H1 (cell line): ENCODE data around the gene ZNF100. TPM values are rescaled to one million over a fixed set of nuclear protein-coding genes. Genes with fewer than 3 reads are reported as not detected.
"Not testable (repeated sequence)": the region's sequence is repeated elsewhere in the genome, so short reads cannot be mapped to it uniquely, and the experiment has no call there.

Source experiments
- CTCF ChIA-PET: fragments of 300-600 bp; sonication (Branson Sonifier 250); formaldehyde crosslinking; loops from one replicate; lab custom pipeline; 2021; ENCODE audit not compliant: partially characterized antibody; lab: Charles Lee
- POLR2A ChIA-PET: fragments of 300-600 bp; sonication (Branson Sonifier 250); formaldehyde crosslinking; loops from one replicate; lab custom pipeline; 2021; ENCODE audit warnings: inconsistent platforms; ENCODE audit not compliant: partially characterized antibody; lab: Charles Lee
- DNase-seq, 2 experiments: peaks; one replicate each; pipeline versions ENCODE4 v3.0.0 to v3.0.0-alpha.2; 2010 to 2022; ENCODE audit warnings: low spot score in 2 of 2, low read depth in 1 of 2, mixed read lengths in 1 of 2
- FAIRE-seq: peaks from 2 replicates; lab custom pipeline; 2011; peaks lifted over from hg19 to GRCh38; lab: Jason Lieb, UNC
- H2AFZ ChIP-seq: 2 replicates; pipeline ENCODE4 v1.8.1; 2012; ENCODE audit warnings: low read length, inconsistent platforms
- H2AK5ac ChIP-seq: 2 replicates; pipeline ENCODE4 v1.6.1; 2013; ENCODE audit warnings: low read depth, low read length
- H2BK120ac ChIP-seq: replicated peaks from 2 replicates; pipeline ENCODE3; 2013; ENCODE audit warnings: low read depth, low read length, inconsistent platforms
- H2BK12ac ChIP-seq: 2 replicates; pipeline ENCODE4 v1.6.1; 2013; ENCODE audit warnings: low read depth, low read length
- H2BK15ac ChIP-seq: 2 replicates; pipeline ENCODE4 v1.6.1; 2013; ENCODE audit warnings: low read length
- H2BK20ac ChIP-seq: 2 replicates; pipeline ENCODE4 v1.6.1; 2013; ENCODE audit warnings: low read length
- H2BK5ac ChIP-seq: 2 replicates; pipeline ENCODE4 v1.6.1; 2013; ENCODE audit warnings: low read depth, low read length
- H3K14ac ChIP-seq: 2 replicates; pipeline ENCODE4 v1.6.1; 2013; ENCODE audit warnings: inconsistent platforms; ENCODE audit not compliant: insufficient read length
- H3K18ac ChIP-seq: 2 replicates; pipeline ENCODE4 v1.6.1; 2013; ENCODE audit warnings: low read length; ENCODE audit errors: extremely low read depth
- H3K23ac ChIP-seq: 2 replicates; pipeline ENCODE4 v1.6.1; 2013; ENCODE audit warnings: inconsistent platforms; ENCODE audit not compliant: insufficient read length
- H3K23me2 ChIP-seq: 2 replicates; pipeline ENCODE4 v1.6.1; 2013; ENCODE audit warnings: low read depth, low read length
- H3K27ac ChIP-seq: 2 replicates; pipeline ENCODE4 v1.6.1; 2011; ENCODE audit warnings: low read depth, low read length, inconsistent platforms
- H3K27me3 ChIP-seq, 4 experiments: replicated peaks in 1 of 4; 1 replicate in 1 of 4; 2 replicates in 3 of 4; pipeline versions ENCODE4 v1.6.1 to v1.8.1; 2011 to 2013; ENCODE audit warnings: low read length in 3 of 4, mild to moderate bottlenecking in 3 of 4, inconsistent platforms in 2 of 4, mixed read lengths in 2 of 4, moderate library complexity in 1 of 4; ENCODE audit not compliant: control insufficient read depth in 3 of 4, insufficient read depth in 3 of 4; ENCODE audit errors: extremely low read depth in 1 of 4
- H3K36me3 ChIP-seq, 4 experiments: 2 replicates each; pipeline versions ENCODE4 v1.6.1 to v1.8.1; 2011 to 2013; ENCODE audit warnings: mild to moderate bottlenecking in 4 of 4, low read length in 3 of 4, moderate library complexity in 2 of 4, control low read depth in 1 of 4, inconsistent platforms in 1 of 4; ENCODE audit not compliant: insufficient read depth in 4 of 4, control insufficient read depth in 2 of 4
- H3K4ac ChIP-seq: replicated peaks from 2 replicates; pipeline ENCODE3; 2013; ENCODE audit warnings: low read length, low read depth, mixed read lengths, inconsistent platforms; ENCODE audit not compliant: insufficient read length
- H3K4me1 ChIP-seq, 4 experiments: replicated peaks in 1 of 4; 1 replicate in 1 of 4; 2 replicates in 3 of 4; pipeline versions ENCODE4 v1.6.1 to v1.8.1; 2011 to 2013; ENCODE audit warnings: low read length in 3 of 4, inconsistent platforms in 2 of 4, mixed read lengths in 1 of 4; ENCODE audit not compliant: insufficient read depth in 4 of 4, control insufficient read depth in 3 of 4
- H3K4me2 ChIP-seq, 2 experiments: 2 replicates each; pipeline versions ENCODE4 v1.6.1 to v1.8.1; 2011 to 2013; ENCODE audit warnings: low read depth in 2 of 2, low read length in 2 of 2, control low read depth in 1 of 2, inconsistent platforms in 1 of 2, mild to moderate bottlenecking in 1 of 2; ENCODE audit not compliant: insufficient read depth in 1 of 2
- H3K4me3 ChIP-seq, 4 experiments: fragments of 200-600, 300-600 bp in 1 of 4; sonication (generic), shearing (Covaris generic), sonication (Bioruptor Twin) in 1 of 4; 2 replicates each; pipeline versions ENCODE4 v1.5.1 to v1.8.1; 2011 to 2016; ENCODE audit warnings: low read length in 4 of 4, low read depth in 3 of 4, control low read depth in 2 of 4, inconsistent platforms in 2 of 4, mild to moderate bottlenecking in 2 of 4, mixed read lengths in 1 of 4, moderate library complexity in 1 of 4; ENCODE audit not compliant: insufficient read depth in 2 of 4; ENCODE audit errors: extremely low read depth in 1 of 4
- H3K56ac ChIP-seq: replicated peaks from 2 replicates; pipeline ENCODE3; 2013; ENCODE audit warnings: low read depth, mild to moderate bottlenecking, mixed read lengths, low read length, inconsistent platforms; ENCODE audit not compliant: insufficient read length
- H3K79me1 ChIP-seq: 2 replicates; pipeline ENCODE4 v1.6.1; 2013; ENCODE audit warnings: low read depth, low read length, control low read depth
- H3K79me2 ChIP-seq, 2 experiments: 2 replicates each; pipeline versions ENCODE4 v1.6.1 to v1.8.1; 2012 to 2013; ENCODE audit warnings: low read length in 2 of 2, mild to moderate bottlenecking in 2 of 2, inconsistent platforms in 1 of 2; ENCODE audit not compliant: insufficient read depth in 2 of 2, control insufficient read depth in 1 of 2
- H3K9ac ChIP-seq, 4 experiments: replicated peaks in 1 of 4; 1 replicate in 1 of 4; 2 replicates in 3 of 4; pipeline versions ENCODE4 v1.6.1 to v1.8.1; 2011 to 2013; ENCODE audit warnings: low read depth in 3 of 4, low read length in 3 of 4, control low read depth in 2 of 4, mild to moderate bottlenecking in 2 of 4, moderate library complexity in 2 of 4, inconsistent platforms in 1 of 4; ENCODE audit errors: extremely low read depth in 1 of 4
- H3K9me3 ChIP-seq, 2 experiments: 2 replicates each; pipeline versions ENCODE4 v1.6.1 to v1.8.1; 2012 to 2013; ENCODE audit warnings: mild to moderate bottlenecking in 2 of 2, moderate library complexity in 2 of 2, control low read depth in 1 of 2, inconsistent platforms in 1 of 2, low read depth in 1 of 2, low read length in 1 of 2, mixed read lengths in 1 of 2; ENCODE audit not compliant: insufficient read depth in 2 of 2
- H4K20me1 ChIP-seq, 2 experiments: replicated peaks in 1 of 2; 2 replicates each; pipeline versions ENCODE3 to v1.8.1; 2011 to 2013; ENCODE audit warnings: inconsistent platforms in 2 of 2, low read length in 2 of 2, mild to moderate bottlenecking in 1 of 2; ENCODE audit not compliant: insufficient read depth in 2 of 2, control insufficient read depth in 1 of 2
- H4K5ac ChIP-seq: 2 replicates; pipeline ENCODE4 v1.6.1; 2013; ENCODE audit warnings: low read length, low read depth, mixed read lengths, inconsistent platforms; ENCODE audit not compliant: insufficient read length
- H4K8ac ChIP-seq: 2 replicates; pipeline ENCODE4 v1.8.0; 2013; ENCODE audit warnings: mild to moderate bottlenecking, moderate library complexity, low read length, inconsistent platforms; ENCODE audit not compliant: insufficient read depth; ENCODE audit errors: extremely low read depth
- H4K91ac ChIP-seq: replicated peaks from 2 replicates; pipeline ENCODE3; 2013; ENCODE audit warnings: low read length, mixed read lengths, inconsistent platforms; ENCODE audit not compliant: insufficient read length
- WGBS, 2 experiments: shearing (Covaris generic) in 1 of 2; methylation state at CpG; one replicate each; pipeline versions ENCODE4 v1.1.6 to v1.1.7; 2013 to 2015; ENCODE audit warnings: low lambda C conversion rate in 2 of 2, mixed read lengths in 2 of 2, inconsistent platforms in 1 of 2, low coverage in 1 of 2, missing lambda C conversion rate in 1 of 2; ENCODE audit not compliant: insufficient replicate concordance in 2 of 2, insufficient coverage in 1 of 2, insufficient read length in 1 of 2; ENCODE audit errors: extremely low coverage in 1 of 2, missing lambda C conversion rate in 1 of 2; 5-methylcytosine and 5-hydroxymethylcytosine counted together
- polyA plus RNA-seq, 7 experiments: library from polyadenylated mRNA; depleted of rRNA in 3 of 7; stranded (reverse) in 5 of 7; unstranded in 2 of 7; fragments of >200 nt in 5 of 7; fragments of 200-250 nt in 2 of 7; gene quantifications; 1 replicate in 5 of 7; 2 replicates in 1 of 7; 4 replicates in 1 of 7; pipeline versions ENCODE4 v1.2.1 to v1.2.3, GENCODE V29; 2011 to 2013; ENCODE audit warnings: missing spikeins in 2 of 7, mixed read lengths in 2 of 7
- total RNA-seq: library from RNA; stranded (reverse); fragmentation: NEBNext Ultra II Directional; extraction: Animal tissue kit (Norgen Biotek cat#: 25700); gene quantifications from 2 replicates; pipeline ENCODE4 v1.2.1, GENCODE V29; 2021

Gene ZNF100
- total and polyA plus RNA-seq, 2 of the 8 experiments (the other 6 are each of a cell fraction or from before 2014, with no cell fraction given) = 4.9 to 30.8 TPM

DNA sequence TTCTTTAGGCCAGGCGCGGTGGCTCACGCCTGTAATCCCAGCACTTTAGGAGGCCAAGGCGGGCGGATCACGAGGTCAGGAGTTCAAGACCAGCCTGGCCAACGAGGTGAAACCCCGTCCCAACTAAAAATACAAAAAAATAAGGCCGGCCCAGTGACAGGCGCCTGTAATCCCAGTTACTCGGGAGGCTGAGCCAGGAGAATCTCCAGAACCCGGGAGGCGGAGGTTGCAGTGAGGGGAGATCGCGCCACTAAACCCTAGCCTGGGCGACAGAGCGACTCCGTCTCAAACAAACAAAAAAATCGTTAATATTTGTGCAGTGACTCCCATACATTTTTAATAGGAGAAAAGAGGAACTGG lies 694 bp downstream of the ZNF100 start:
- H4K20me1 ChIP-seq, FAIRE-seq, H2BK15ac ChIP-seq, H3K23ac ChIP-seq, H2BK20ac ChIP-seq, H4K8ac ChIP-seq, H3K9me3 ChIP-seq, DNase-seq, H3K79me1 ChIP-seq, H4K91ac ChIP-seq, H3K4ac ChIP-seq, H3K14ac ChIP-seq, H2AFZ ChIP-seq, H2AK5ac ChIP-seq, H4K5ac ChIP-seq, H3K4me1 ChIP-seq, H2BK120ac ChIP-seq, H2BK12ac ChIP-seq, H3K27me3 ChIP-seq, H3K18ac ChIP-seq, H3K23me2 ChIP-seq, H3K56ac ChIP-seq: not testable (repeated sequence)
- Histone ChIP-seq H3K4me3 (peak overlapping the region; percentile 87 to 99 (median 98)), H3K9ac (peak overlapping the region; percentile 96 to 99 (median 99)), H3K36me3 (peaks cover 7 to 38% (median 22%) of the 10 kb centered on the region in 4 experiments; a peak in 7 of 8 replicates), H2BK5ac (peak overlapping the region; percentile 97; the same call in 1 of the 2 replicates), H3K79me2 (peaks cover 0 to 43% of the 10 kb centered on the region in 2 experiments; a peak in 2 of 4 replicates), H3K4me2 (peak overlapping the region; percentile 19 to 71), H3K27ac (peak overlapping the region; percentile 96)
- POLR2A ChIA-PET = interaction anchor here (0.9 to 2.9 kb wide), 19 partner anchors 9 to 1528 kb away, joined by 3 to 25 read pairs (median 4); partner anchors contain the start of genes ZNF429, ZNF43 and ZNF738
- 8% methylated on average over 19 of the region's 19 CpGs; no CpG with 5 or more reads in 1 of the 2 experiments for WGBS, 2 experiments
- CTCF ChIA-PET = interaction anchor here (1.2 to 1.5 kb wide), 2 partner anchors 54 to 86 kb away, joined by 5 to 7 read pairs; no protein-coding TSS in a partner anchor
